GM21825 (cell line): ENCODE results near the gene ERVK3-1.
"Not testable (repeated sequence)": the region's sequence is repeated elsewhere in the genome, so short reads cannot be mapped to it uniquely, and the experiment has no call there.

ENCODE experiments used
- ATAC-seq: cut with Tn5 transposase; IDR thresholded peaks from one replicate; pipeline ENCODE4 v1.9.1; 2021; ENCODE audit warnings: mild to moderate bottlenecking, moderate library complexity; ENCODE audit not compliant: unreplicated experiment

Gene ERVK3-1

DNA sequence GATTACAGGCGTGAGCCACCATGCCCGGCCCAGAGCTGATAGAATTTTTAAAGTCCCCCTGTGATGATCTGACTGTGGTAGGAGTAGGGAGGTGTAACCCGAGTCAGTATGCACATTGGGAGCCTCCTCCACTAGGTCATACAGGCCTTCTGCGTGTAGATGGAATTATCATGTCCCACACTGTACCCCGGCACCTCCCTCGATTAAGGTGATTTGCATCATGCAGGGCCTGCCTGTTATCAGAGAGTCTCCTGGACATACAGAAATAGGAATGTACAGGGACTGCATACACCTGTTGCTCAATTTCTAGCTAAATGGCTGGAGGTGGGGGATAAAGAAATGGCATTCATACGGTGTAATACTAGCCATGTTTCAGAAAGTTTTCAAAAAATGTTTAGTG lies 922 bp upstream of the ERVK3-1 start:
- ATAC-seq = no peak

DNA sequence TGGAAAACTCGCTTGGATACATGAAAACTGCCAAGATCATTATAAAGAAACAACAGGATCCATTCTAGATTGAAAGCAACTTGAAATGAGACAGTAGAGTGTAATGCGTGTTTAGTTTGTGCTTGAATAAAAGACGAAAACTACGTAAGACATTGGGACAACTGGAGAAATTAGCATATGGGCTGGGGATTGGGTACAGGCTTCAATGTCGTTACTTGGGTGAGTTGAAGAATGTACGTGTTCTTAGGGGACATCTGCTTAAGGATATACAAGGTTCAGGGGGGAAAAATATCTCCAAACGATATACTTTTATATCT lies 471 bp upstream of the ERVK3-1 start:
- no peak for ATAC-seq

GRCh38 chr19:58305932-58306323 lies 751 bp downstream of the ERVK3-1 start:
- ATAC-seq = no peak

- ATAC-seq = no peak
Observed at GRCh38 chr19:58307736-58308135, 2.6 kb downstream of the ERVK3-1 start.

DNA sequence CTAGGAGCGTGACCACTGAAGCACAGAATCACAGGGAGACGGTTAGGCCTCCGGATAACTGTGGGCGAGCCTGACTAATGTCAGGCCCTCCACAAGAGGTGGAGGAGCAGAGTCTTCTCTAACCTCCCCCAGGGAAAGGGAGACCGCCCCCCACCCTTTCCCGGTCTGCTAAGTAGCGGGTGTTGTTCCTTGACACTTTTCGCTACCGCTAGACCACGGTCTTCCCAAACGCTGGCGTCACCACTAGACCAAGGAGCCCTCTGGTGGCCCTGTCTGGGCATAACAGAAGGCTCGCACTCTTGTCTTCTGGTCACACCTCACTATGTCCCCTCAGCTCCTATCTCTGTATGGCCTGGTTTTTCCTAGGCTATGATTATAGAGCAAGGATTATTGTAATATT lies 5.5 kb downstream of the ERVK3-1 start:
- not testable (repeated sequence) for ATAC-seq

DNA sequence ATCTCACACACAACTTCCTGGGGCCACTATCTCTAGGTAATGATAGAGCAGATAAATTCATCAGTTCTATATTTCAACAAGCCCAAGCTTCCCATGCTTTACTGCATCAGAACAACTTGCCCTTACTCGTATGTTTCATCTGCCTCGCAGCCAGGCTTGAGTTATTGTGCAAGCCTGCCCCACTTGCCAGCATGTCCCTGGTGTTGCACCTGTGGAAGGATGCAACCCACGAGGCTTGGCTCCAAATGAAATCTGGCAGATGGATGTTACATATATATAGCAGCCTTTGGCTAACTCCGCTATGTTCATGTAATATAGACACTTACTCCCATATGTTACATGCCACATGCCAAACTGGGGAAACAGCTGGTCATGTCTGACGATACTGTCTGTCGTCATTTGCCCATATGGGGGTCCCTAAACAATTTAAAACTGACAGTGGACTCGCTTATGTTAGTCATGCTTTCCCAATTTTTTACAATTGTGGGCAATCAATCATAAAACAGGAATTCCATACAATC lies 6.2 kb downstream of the ERVK3-1 start:
- ATAC-seq = no peak

DNA sequence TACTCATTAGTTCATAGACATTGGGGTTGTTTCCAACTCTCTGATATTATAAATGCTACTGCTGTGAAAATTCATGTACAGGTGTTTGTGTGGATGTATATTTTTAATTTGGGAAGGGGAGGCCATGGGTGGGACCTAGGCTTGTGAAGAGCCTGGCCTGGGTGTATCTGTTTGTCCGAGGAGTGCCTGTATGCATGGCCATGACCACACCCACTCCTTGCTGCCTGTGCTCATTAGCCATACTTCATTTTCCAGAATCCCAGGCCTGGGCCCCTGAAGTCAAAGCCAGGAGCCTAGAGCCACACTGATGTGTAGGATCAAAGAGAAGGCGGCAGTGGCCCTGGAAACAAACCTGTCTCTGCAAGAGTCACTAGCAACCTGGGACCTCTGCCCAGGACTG lies 10.4 kb downstream of the ERVK3-1 start:
- ATAC-seq = no peak

GRCh38 chr19:58317476-58318072 lies 12.4 kb downstream of the ERVK3-1 start:
- ATAC-seq = no peak

DNA sequence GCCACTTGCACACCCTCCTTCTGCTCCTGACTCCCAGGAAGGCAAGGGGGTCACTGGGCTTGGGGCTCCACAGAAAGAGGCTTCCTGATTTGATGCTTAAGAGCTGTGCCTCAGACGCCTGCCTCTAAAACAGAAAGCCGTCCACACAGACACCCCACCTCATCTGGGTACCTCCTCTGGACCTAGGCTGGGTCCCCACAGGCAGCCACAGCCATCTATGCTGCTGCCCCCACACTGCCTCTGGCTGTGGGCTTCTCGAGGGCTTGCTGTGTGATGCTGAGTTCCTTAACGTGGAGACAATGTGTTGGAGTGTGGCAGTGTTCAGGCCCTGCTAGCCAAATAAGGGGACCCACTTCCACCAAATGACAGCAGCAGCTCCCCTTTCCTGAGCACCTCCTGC lies 13.1 kb downstream of the ERVK3-1 start:
- ATAC-seq = no peak

DNA sequence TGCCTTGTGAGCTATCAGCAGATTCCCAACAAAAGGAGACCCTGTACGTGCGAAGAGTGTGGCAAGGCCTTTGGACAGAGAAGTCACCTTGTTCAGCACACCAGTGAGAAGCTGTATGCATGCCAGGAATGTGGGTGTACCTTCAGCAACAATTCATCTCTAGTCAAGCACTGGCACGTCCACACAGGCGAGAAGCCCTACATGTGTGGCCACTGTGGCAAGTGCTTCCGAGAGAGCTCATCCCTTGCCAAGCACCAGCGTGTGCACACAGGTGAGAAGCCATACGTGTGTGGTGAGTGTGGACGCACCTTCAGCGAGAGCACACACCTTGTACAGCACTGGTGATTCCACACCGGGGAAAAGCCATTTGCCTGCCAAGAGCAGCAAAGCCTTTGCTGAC lies 14.1 kb downstream of the ERVK3-1 start:
- ATAC-seq = no peak

DNA sequence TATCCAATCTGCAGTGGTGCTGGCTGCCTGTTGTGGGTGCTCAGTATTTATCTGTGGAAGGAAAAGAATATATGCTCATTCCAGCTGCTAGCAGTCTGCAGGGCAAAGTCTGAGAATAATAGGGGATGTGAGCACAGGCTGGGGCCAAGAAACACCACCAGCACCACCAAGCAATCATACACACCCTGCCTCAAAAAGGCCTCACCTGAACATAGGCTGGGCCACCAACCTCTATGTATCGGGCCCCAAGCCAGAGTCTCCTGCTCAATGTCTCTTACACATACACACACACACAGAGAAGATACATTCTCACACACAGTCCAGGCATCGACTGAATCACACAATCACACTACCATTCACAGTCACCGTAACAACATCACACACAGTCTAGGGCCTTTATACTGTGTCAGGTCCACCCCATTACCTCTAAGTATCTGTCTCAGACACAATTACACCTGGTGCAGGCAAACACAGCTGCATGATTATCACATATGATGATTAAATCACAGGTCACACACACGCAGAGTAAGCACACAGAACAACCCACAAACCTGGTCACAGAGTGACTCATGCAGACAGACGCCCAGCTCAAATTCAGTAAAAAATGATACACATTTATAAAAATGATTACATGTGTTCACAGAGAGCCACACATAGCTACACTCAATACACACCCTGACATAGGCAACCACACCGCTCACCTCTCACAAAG lies 20.3 kb downstream of the ERVK3-1 start:
- ATAC-seq = no peak

GRCh38 chr19:58326501-58326913 lies 21.3 kb downstream of the ERVK3-1 start:
- ATAC-seq = no peak

DNA sequence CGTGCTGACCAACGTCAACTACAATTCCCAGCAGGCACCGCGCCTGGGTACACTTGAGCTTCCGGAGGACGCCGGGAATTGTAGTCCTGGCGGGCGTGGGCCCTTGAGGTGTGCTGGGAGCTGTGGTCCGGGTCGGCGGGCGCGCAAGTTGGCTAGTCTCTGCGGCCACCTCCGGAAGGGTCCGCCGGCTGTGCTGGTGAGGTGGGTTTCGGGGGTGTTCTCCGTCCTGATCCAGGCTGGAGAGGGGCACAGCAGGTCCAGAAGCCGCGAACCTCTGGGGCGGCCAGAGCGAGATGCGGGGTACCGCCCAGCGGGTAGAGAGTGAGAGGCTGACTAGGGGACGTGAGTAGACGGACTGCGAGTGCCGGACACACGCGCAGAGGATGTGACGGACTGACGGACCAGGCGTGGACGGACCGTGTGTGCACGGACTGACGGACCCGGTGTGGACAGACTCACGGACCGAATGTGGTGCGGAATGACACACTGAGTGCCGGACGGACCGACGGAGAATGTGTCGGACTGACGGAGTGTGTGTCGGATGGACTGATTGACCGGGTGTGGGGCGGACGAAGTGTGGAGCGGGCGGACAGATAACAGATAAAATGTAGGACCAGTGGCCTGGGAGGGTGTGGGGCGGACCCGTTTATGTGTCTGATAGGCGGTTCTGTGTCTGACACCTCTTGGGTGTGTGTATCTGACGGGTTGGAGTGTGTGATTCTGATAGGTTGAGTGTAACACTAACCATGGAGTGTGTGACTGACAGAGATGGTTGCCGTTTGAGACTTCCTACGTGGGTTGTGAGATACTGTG lies 21.9 kb downstream of the ERVK3-1 start, which contains the start of gene ZSCAN22:
TSS of gene ZSCAN22 (plus strand) at position 81 of the 813 bp plus-strand sequence. CDS start 7,809 bp downstream, outside the sequence.
- ATAC-seq = peak; percentile 93

- ATAC-seq = no peak
Observed at GRCh38 chr19:58328999-58329398, 23.8 kb downstream of the ERVK3-1 start.

DNA sequence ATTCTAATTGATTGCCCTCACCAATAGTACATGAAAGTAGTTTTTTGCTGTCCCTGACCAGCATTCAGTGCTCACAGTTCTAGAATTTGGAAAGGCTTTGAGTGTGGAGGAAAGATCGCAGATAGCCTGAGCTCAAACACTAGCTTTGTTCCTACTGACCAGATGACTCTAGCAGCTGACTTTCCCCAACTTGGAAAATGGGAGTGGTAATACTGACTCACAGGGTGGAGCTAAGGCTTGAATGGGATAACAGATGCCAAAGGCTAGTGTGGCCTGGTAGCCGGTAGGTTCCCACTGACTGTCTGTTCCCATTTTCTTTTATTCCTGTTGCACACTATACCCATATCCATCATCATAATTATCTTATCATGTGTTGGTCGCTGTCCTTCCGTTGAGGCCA lies 25.3 kb downstream of the ERVK3-1 start:
- no peak for ATAC-seq

- no peak for ATAC-seq
Observed at GRCh38 chr19:58332697-58333096, 27.5 kb downstream of the ERVK3-1 start.

- no peak for ATAC-seq
Observed at GRCh38 chr19:58334691-58335249, 29.6 kb downstream of the ERVK3-1 start.

DNA sequence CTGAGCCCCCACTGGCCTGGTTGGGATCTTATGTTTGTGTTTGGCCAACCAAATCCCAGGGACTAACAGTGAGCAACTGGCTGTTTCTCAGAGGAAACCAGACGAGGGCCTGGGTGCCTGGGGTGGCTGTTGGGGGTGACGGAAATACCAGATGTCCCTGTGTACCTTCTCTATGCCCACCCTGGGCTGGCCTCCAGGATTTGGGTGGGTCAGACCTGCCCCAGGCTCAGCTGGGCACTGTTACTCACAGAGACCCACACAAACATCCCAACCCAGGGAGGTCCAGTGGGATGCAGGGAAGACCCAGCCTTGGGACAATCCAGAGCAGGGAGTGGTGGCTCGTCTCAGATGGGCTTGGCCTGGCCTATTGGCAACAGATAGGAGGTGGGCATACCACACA lies 30.5 kb downstream of the ERVK3-1 start:
- no peak for ATAC-seq

DNA sequence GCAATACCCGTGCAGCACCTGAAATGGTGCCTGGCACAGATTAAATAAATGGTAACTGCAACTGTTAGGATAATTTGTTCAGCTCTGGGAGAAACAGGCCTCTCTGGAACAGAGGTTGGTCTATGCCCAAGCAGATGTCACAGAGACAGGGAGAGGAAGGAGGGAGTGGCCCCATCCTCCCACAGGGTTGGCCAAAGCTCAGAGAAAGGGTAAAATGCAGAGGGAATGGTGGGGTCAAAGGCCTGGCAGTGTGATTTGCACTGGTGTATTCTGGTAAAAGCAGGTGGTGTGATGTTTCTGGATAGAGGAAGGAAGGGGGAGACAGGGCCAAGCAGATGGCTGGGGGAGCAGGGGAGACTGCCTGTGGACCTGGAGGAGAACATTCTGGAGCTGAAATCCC lies 31.0 kb downstream of the ERVK3-1 start:
- ATAC-seq = no peak

GRCh38 chr19:58336820-58337219 lies 31.6 kb downstream of the ERVK3-1 start:
- ATAC-seq = no peak

DNA sequence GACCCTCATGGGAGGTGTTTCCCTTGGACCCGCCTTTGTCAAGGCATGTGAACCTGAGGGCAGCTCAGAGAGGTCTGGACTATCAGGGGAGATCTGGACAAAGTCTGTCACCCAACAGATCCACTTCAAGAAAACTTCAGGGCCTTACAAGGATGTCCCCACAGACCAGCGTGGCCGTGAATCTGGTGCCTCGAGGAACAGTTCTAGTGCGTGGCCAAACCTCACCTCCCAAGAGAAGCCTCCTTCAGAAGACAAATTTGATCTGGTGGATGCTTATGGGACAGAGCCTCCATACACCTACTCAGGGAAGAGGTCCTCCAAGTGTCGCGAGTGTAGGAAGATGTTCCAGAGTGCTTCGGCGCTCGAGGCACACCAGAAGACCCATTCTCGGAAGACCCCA lies 33.2 kb downstream of the ERVK3-1 start:
- no peak for ATAC-seq
